K562 (cell line): ENCODE data around the gene NPAS3. TPM values are rescaled to one million over a fixed set of nuclear protein-coding genes. Genes with fewer than 3 reads are reported as not detected.

Experiments
- ATAC-seq: fragments of 200-7000 bp; cut with Tn5 transposase; 3 replicates; pipeline ENCODE4 v1.9.1; 2020; ENCODE audit warnings: moderate library complexity
- BruUV-seq: library from RNA; stranded (reverse); fragments of 400-500 nt; replicated peaks from 2 replicates; lab custom pipeline; 2021; lab: Mats Ljungman, UMichigan
- CTCF ChIA-PET: fragments of 300-600 bp; formaldehyde crosslinking; extraction: SDS; loops from one replicate; lab custom pipeline; 2021; ENCODE audit warnings: low intra/inter-chr PET ratio; lab: Yijun Ruan, JAX
- POLR2A ChIA-PET: fragments of 300-600, 350-650 bp; sonication (Branson Sonifier 250); formaldehyde crosslinking; extraction: SDS; loops from one replicate; lab custom pipeline; 2021; ENCODE audit warnings: antibody characterized with exemption, inconsistent platforms; lab: Yijun Ruan, JAX
- DNase-seq, 4 experiments: peaks; one replicate each; pipeline versions ENCODE4 v3.0.0 to v3.0.0-alpha.2; 2011 to 2018; ENCODE audit warnings: low spot score in 3 of 4, mixed read lengths in 3 of 4; ENCODE audit errors: extremely low read depth in 1 of 4
- FAIRE-seq: peaks from 2 replicates; lab custom pipeline; 2011; peaks lifted over from hg19 to GRCh38; lab: Jason Lieb, UNC
- H2AFZ ChIP-seq: 2 replicates; pipeline ENCODE4 v1.6.0; 2011; ENCODE audit warnings: low read depth, low read length, control low read depth, inconsistent platforms
- H3K27ac ChIP-seq: fragments of 200-600 bp; 3 replicates; pipeline ENCODE4 v1.8.0; 2011; ENCODE audit warnings: low read depth, mild to moderate bottlenecking, control low read depth, inconsistent platforms, low read length, moderate library complexity, mixed read lengths; ENCODE audit errors: extremely low read depth
- H3K27me3 ChIP-seq, 2 experiments: fragments of 300-600 bp in 1 of 2; 2 replicates in 1 of 2; 3 replicates in 1 of 2; pipeline versions ENCODE4 v1.6.0 to v1.8.0; 2011; ENCODE audit warnings: inconsistent platforms in 2 of 2, low read length in 2 of 2, mild to moderate bottlenecking in 1 of 2, mixed read lengths in 1 of 2, moderate library complexity in 1 of 2; ENCODE audit not compliant: control insufficient read depth in 2 of 2, insufficient read depth in 2 of 2
- H3K36me3 ChIP-seq: fragments of 300-600 bp; 3 replicates; pipeline ENCODE4 v1.8.0; 2011; ENCODE audit warnings: mild to moderate bottlenecking, low read length, inconsistent platforms; ENCODE audit not compliant: control insufficient read depth, insufficient read depth
- H3K4me1 ChIP-seq, 2 experiments: fragments of 200-600 bp in 1 of 2; replicated peaks in 1 of 2; 2 replicates in 1 of 2; 3 replicates in 1 of 2; pipeline versions ENCODE4 v1.5.1 to v1.8.0; 2011; ENCODE audit warnings: inconsistent platforms in 2 of 2, low read length in 2 of 2, mild to moderate bottlenecking in 1 of 2, mixed read lengths in 1 of 2, moderate library complexity in 1 of 2; ENCODE audit not compliant: control insufficient read depth in 2 of 2, insufficient read depth in 2 of 2
- H3K4me2 ChIP-seq: 2 replicates; pipeline ENCODE4 v1.6.1; 2011; ENCODE audit warnings: low read length, control low read depth, inconsistent platforms, mixed read lengths; ENCODE audit not compliant: insufficient read depth
- H3K4me3 ChIP-seq: fragments of 200-600 bp; sonication (generic), shearing (Covaris generic); 2 replicates; pipeline ENCODE4 v1.5.1; 2016; ENCODE audit warnings: control low read depth, inconsistent platforms
- H3K79me2 ChIP-seq: fragments of 200-600 bp; 3 replicates; pipeline ENCODE4 v1.8.0; 2011; ENCODE audit warnings: low read length, inconsistent platforms; ENCODE audit not compliant: control insufficient read depth, insufficient read depth
- H3K9ac ChIP-seq, 2 experiments: 2 replicates each; pipeline versions ENCODE4 v1.6.0 to v1.6.1; 2011; ENCODE audit warnings: low read depth in 2 of 2, low read length in 2 of 2, control low read depth in 1 of 2, inconsistent platforms in 1 of 2, mild to moderate bottlenecking in 1 of 2, mixed read lengths in 1 of 2; ENCODE audit not compliant: insufficient read depth in 1 of 2
- H3K9me1 ChIP-seq: one replicate; pipeline ENCODE4 v1.6.0; 2011; ENCODE audit warnings: inconsistent platforms, mild to moderate bottlenecking, low read length, moderate library complexity; ENCODE audit not compliant: control insufficient read depth, insufficient read depth
- H3K9me3 ChIP-seq: replicated peaks from 2 replicates; pipeline ENCODE4 v1.5.1; 2011; ENCODE audit warnings: low read depth, low read length, inconsistent platforms; ENCODE audit not compliant: control insufficient read depth, insufficient read depth
- H4K20me1 ChIP-seq: replicated peaks from 2 replicates; pipeline ENCODE4 v1.6.1; 2011; ENCODE audit warnings: low read length, inconsistent platforms, mixed read lengths; ENCODE audit not compliant: control insufficient read depth, insufficient read depth
- HNRNPLL ChIP-seq: fragments of 200-400 bp; formaldehyde crosslinking; IDR thresholded peaks from 2 replicates; pipeline ENCODE4 v1.6.1; 2017; ENCODE audit warnings: low read length, low read depth, mild to moderate bottlenecking; ENCODE audit not compliant: poor library complexity, severe bottlenecking
- MTF1 ChIP-seq: fragments of 250-450 bp; sonication (Bioruptor Pico); IDR thresholded peaks from 2 replicates; pipeline ENCODE4 v1.9.0; 2021; ENCODE audit warnings: moderate library complexity, mild to moderate bottlenecking, inconsistent platforms, borderline replicate concordance
- MYNN ChIP-seq, 2 experiments: sonication (generic); formaldehyde crosslinking in 1 of 2; IDR thresholded peaks; 2 replicates each; pipeline versions ENCODE4 v1.5.0 to v1.6.1; 2016 to 2020; ENCODE audit warnings: antibody characterized with exemption in 1 of 2, missing genetic modification reagents in 1 of 2
- TBL1XR1 ChIP-seq, 2 experiments: IDR thresholded peaks; 2 replicates each; pipeline ENCODE4 v1.6.1; 2012; ENCODE audit warnings: improper control_type of control experiment in 2 of 2, low read length in 2 of 2, mild to moderate bottlenecking in 1 of 2
- ZNF274 ChIP-seq: IDR thresholded peaks from 2 replicates; pipeline ENCODE4 v1.6.1; 2011; ENCODE audit warnings: low read depth, mild to moderate bottlenecking, low read length, moderate library complexity, borderline replicate concordance
- WGBS: fragments of 100-300 bp; shearing (Covaris generic); methylation state at CpG from one replicate; pipeline ENCODE4 v1.1.6; 2016; ENCODE audit warnings: low coverage, mixed read lengths; ENCODE audit not compliant: insufficient coverage; ENCODE audit errors: missing lambda C conversion rate; 5-methylcytosine and 5-hydroxymethylcytosine counted together
- in situ Hi-C: fragments of 300-500 bp; cut with MboI; formaldehyde crosslinking; loops from 4 replicates; pipeline ENCODE4 v1.15.0; 2018; ENCODE audit warnings: inconsistent platforms, mixed read lengths
- intact Hi-C: fragments of 100-400 bp; cut with micrococcal nuclease; formaldehyde crosslinking; loops from 2 replicates; pipeline ENCODE4 v1.14.2; 2022
- polyA plus RNA-seq, 8 experiments: library from polyadenylated mRNA; depleted of rRNA in 4 of 8; stranded (reverse) in 5 of 8; unstranded in 3 of 8; fragments of >200 nt; fragmentation: Nextera tagmentation in 2 of 8; fragmentation: Illumina TruSeq in 1 of 8; extraction: Ambion mirVana in 2 of 8; extraction: Trizol in 1 of 8; gene quantifications; 2 replicates each; pipeline versions ENCODE4 v1.2.1 to v1.2.3, GENCODE V29; 2011 to 2014; ENCODE audit warnings: inconsistent platforms in 1 of 8, missing spikeins in 1 of 8
- total RNA-seq, 7 experiments: library from RNA; depleted of rRNA in 6 of 7; stranded (reverse); fragments of >200 nt in 6 of 7; fragmentation: Illumina TruSeq in 2 of 7; extraction: Trizol in 2 of 7; gene quantifications; 2 replicates each; pipeline versions ENCODE4 v1.2.1 to v1.2.3, GENCODE V29; 2011 to 2021; ENCODE audit warnings: low replicate concordance in 1 of 7
- TF ChIP-seq, protein P1 (sequence below): sonication (generic); formaldehyde crosslinking; IDR thresholded peaks from 2 replicates; pipeline ENCODE4 v1.8.0; 2022; ENCODE audit warnings: mild to moderate bottlenecking, missing genetic modification reagents, borderline replicate concordance

The NPAS3 gene
- total and polyA plus RNA-seq, 9 of the 15 experiments (the other 6 are each of a cell fraction or from before 2014, with no cell fraction given): 0.04 TPM; not detected in 8

DNA sequence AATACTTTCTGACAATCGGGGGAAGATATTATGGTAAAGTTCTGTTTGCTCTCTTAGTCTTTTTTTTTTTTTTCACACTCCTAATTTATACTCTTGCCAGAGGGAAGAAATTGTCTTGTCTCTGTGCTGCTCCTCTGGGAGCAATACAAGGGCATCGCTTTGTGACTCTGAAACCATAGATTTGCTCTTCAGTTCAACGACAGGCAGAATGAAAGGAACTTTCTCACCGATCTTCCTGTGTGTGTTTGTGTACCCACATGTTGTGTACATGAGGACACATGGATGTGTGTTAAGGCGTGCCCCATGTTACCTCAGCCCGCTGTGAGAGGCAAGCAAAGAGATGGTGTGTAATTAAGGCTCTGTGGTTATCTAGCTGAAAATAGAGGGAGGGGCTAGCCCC is 554.6 kb downstream of the NPAS3 start:
- Histone ChIP-seq H3K9me3 (no peaks in the 10 kb centered on the region), H3K9ac (no peak overlapping the region), H2AFZ (no peak overlapping the region), H3K79me2 (no peaks in the 10 kb centered on the region)
- intact Hi-C loops: no loop called here
- in situ Hi-C loops: no loop called here
- POLR2A ChIA-PET: no interaction called here
- no peak for ATAC-seq
- no peak for FAIRE-seq
- CTCF ChIA-PET: no interaction called here
- TF ChIP-seq MYNN (IDR thresholded peaks at IDR 0.05) (no peak), MYNN (CRISPR knock-in tag; IDR thresholded peaks at IDR 0.05) (no peak), ZNF274 (no peak), HNRNPLL (no peak), MTF1 (no peak), TBL1XR1 (IDR thresholded peaks at IDR 0.05; ENCODE audit: low read length in 2 of 2) (no peak)
- TF ChIP-seq, protein P1, sequence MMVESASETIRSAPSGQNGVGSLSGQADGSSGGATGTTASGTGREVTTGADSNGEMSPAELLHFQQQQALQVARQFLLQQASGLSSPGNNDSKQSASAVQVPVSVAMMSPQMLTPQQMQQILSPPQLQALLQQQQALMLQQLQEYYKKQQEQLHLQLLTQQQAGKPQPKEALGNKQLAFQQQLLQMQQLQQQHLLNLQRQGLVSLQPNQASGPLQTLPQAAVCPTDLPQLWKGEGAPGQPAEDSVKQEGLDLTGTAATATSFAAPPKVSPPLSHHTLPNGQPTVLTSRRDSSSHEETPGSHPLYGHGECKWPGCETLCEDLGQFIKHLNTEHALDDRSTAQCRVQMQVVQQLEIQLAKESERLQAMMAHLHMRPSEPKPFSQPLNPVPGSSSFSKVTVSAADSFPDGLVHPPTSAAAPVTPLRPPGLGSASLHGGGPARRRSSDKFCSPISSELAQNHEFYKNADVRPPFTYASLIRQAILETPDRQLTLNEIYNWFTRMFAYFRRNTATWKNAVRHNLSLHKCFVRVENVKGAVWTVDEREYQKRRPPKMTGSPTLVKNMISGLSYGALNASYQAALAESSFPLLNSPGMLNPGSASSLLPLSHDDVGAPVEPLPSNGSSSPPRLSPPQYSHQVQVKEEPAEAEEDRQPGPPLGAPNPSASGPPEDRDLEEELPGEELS (CRISPR knock-in tag): no peak
- TF ChIP-seq, all 486 proteins: peak for 0
- WGBS: 16% methylated on average over 6 of the region's 6 CpGs
- no peaks in the 10 kb centered on the region for H3K27me3 ChIP-seq
- no TSS peak for BruUV-seq
- H3K4me2 ChIP-seq: no peak overlapping the region
- no peaks in the 10 kb centered on the region for H4K20me1 ChIP-seq
- no peaks in the 10 kb centered on the region for H3K4me1 ChIP-seq
- H3K27ac ChIP-seq: no peak overlapping the region
- H3K36me3 ChIP-seq: no peaks in the 10 kb centered on the region
- H3K4me3 ChIP-seq: no peak overlapping the region
- DNase-seq: no peak
- no peaks in the 10 kb centered on the region for H3K9me1 ChIP-seq
